Measurements from ENCODE around the gene CBX4. TPM values are rescaled to one million over a fixed set of nuclear protein-coding genes. Genes with fewer than 3 reads are reported as not detected.

CBX4 gene
- total and polyA plus RNA-seq, 2 of the 4 experiments (the other 2 are of a cell fraction): 3.2 to 9.4 TPM

DNA sequence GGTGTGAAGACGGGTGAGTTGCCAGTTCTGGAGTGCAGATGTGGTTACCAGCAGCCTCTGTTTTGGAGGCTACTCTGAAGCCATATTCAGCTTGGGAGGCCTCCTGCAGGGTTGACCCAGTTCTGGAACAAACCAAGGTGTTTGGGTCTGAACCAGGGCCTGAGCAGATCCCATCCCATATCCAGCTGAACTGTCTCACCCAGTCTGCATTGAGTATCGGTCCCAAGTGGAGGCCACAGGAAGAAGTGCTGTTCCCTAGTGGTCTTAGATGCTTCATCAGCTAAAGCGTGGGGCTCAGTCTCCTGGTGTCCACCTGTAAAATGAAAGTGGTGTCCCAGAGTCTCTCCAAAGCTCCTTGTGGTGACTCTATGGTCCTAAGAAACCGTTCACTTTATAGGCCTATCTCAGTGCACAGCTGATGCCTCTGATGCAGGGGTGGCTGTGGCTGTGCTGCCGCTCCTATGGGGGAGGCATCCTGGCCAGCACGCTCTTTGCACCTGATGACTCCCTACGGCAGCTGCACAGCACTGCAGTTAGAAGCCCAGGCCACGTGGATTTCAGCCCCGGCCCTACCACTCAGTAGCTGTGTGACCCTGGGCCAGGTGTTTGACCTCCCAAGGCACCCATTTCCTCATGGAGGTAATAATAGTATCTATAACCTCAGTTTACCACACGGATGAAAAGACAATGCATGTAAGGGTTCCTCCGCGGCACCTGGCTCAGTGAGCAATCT is 21.0 kb downstream of the CBX4 start:
- WGBS, 2 experiments (ENCODE audit: extremely low coverage in 2 of 2, insufficient read length in 1 of 2): 88% methylated on average over 1 of the region's 12 CpGs; no CpG with 5 or more reads in 1 of the 2 experiments
- in situ Hi-C loops (cut with MboI; ENCODE audit: low sequenced_read_pairs): no loop called here
- BruUV-seq (replicated peaks): no TSS peak

More for the DNA sequence above, 21.0 kb downstream of the CBX4 start:
- Histone ChIP-seq H3K14ac (replicated peaks; ENCODE audit: low read depth, low read length) (no peak overlapping the region), H3K18ac (ENCODE audit: low read depth, low read length) (no peak overlapping the region), H3K9me3 (ENCODE audit: control insufficient read depth, insufficient read depth, low read length) (no peaks in the 10 kb centered on the region), H3K27me3 (ENCODE audit: control insufficient read depth, insufficient read depth, low read length) (peaks cover 72% of the 10 kb centered on the region), H2BK20ac (ENCODE audit: low read depth, low read length) (no peak overlapping the region), H4K20me1 (ENCODE audit: insufficient read depth, low read length) (no peaks in the 10 kb centered on the region; the same call in 1 of the 2 replicates), H2AK9ac (replicated peaks; ENCODE audit: low read depth, low read length, poor library complexity) (no peak overlapping the region), H2BK5ac (ENCODE audit: low read depth, low read length, poor library complexity, severe bottlenecking) (no peak overlapping the region), H3K36me3 (ENCODE audit: control insufficient read depth, insufficient read depth, low read length) (no peaks in the 10 kb centered on the region), H2AFZ (replicated peaks; ENCODE audit: low read length, poor library complexity) (no peak overlapping the region), H4K8ac (ENCODE audit: low read depth in 2 of 2, low read length in 2 of 2) (no peak overlapping the region), H3K23ac (ENCODE audit: low read depth, low read length) (no peak overlapping the region; the same call in 1 of the 2 replicates), H2BK120ac (ENCODE audit: low read depth, low read length) (no peak overlapping the region), H3K4ac (ENCODE audit: low read depth, low read length) (no peak overlapping the region), H3K27ac (ENCODE audit: insufficient read depth, low read length) (no peak overlapping the region), H3K56ac (ENCODE audit: extremely low read depth, insufficient read depth, low read length) (no peak overlapping the region), H2BK15ac (ENCODE audit: low read depth, low read length) (no peak overlapping the region), H4K91ac (ENCODE audit: insufficient read depth, low read depth, low read length) (no peak overlapping the region), H2AK5ac (ENCODE audit: low read depth, low read length) (no peak overlapping the region), H3K9me1 (ENCODE audit: insufficient read depth, low read length) (no peaks in the 10 kb centered on the region), H3K4me2 (ENCODE audit: low read depth, low read length) (no peak overlapping the region), H3K9ac (ENCODE audit: low read depth, low read length) (no peak overlapping the region), H4K5ac (ENCODE audit: low read depth, low read length) (no peak overlapping the region), H3K4me3 (ENCODE audit: insufficient read depth, low read depth, low read length) (no peak overlapping the region), H3K79me1 (ENCODE audit: low read depth in 1 of 2, low read length in 2 of 2) (no peaks in the 10 kb centered on the region), H3K4me1 (ENCODE audit: control insufficient read depth, insufficient read depth, low read length) (peaks cover 2% of the 10 kb centered on the region; the same call in 1 of the 2 replicates)
- ChIA-PET POLR2A (ENCODE audit: unreplicated experiment) (no interaction called here), CTCF (interaction anchor here (0.6 to 1.3 kb wide), 3 partner anchors 17 to 174 kb away, joined by 3 read pairs; no protein-coding TSS in a partner anchor)
- intact Hi-C loops (cut with micrococcal nuclease) (no loop called here), dilution Hi-C loops (cut with HindIII; ENCODE audit: low sequenced_read_pairs, unreplicated experiment) (no loop called here)
- no peak for TF ChIP-seq MAZ (IDR thresholded peaks at IDR 0.05; ENCODE audit: borderline replicate concordance, low read depth, low read length)
- TF ChIP-seq, protein P1, sequence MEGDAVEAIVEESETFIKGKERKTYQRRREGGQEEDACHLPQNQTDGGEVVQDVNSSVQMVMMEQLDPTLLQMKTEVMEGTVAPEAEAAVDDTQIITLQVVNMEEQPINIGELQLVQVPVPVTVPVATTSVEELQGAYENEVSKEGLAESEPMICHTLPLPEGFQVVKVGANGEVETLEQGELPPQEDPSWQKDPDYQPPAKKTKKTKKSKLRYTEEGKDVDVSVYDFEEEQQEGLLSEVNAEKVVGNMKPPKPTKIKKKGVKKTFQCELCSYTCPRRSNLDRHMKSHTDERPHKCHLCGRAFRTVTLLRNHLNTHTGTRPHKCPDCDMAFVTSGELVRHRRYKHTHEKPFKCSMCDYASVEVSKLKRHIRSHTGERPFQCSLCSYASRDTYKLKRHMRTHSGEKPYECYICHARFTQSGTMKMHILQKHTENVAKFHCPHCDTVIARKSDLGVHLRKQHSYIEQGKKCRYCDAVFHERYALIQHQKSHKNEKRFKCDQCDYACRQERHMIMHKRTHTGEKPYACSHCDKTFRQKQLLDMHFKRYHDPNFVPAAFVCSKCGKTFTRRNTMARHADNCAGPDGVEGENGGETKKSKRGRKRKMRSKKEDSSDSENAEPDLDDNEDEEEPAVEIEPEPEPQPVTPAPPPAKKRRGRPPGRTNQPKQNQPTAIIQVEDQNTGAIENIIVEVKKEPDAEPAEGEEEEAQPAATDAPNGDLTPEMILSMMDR (conservative IDR thresholded peaks at IDR 0.05; ENCODE audit: low read depth, low read length): no peak
- no peak for ATAC-seq (ENCODE audit: low read depth)
- DNase-seq: no peak

All from IMR-90 (cell line).